HepG2 (cell line): Measurements from ENCODE around the gene KLF11. TPM values are rescaled to one million over a fixed set of nuclear protein-coding genes. Genes with fewer than 3 reads are reported as not detected.

ENCODE experiments used
- ATAC-seq: fragments of 200-7000 bp; cut with Tn5 transposase; 3 replicates; pipeline ENCODE4 v1.9.1; 2020; ENCODE audit warnings: mild to moderate bottlenecking, moderate library complexity
- BruUV-seq: library from RNA; stranded (reverse); fragments of 400-500 nt; replicated peaks from 2 replicates; lab custom pipeline; 2021; lab: Mats Ljungman, UMichigan
- CTCF ChIA-PET: fragments of 300-600 bp; formaldehyde crosslinking; extraction: SDS; loops from one replicate; lab custom pipeline; 2021; ENCODE audit warnings: low total read pairs, inconsistent platforms, low intra/inter-chr PET ratio; lab: Yijun Ruan, JAX
- POLR2A ChIA-PET: fragments of 350-600 bp; sonication (Branson Sonifier 250); formaldehyde crosslinking; loops from one replicate; lab custom pipeline; 2020; ENCODE audit warnings: antibody characterized with exemption, inconsistent platforms; lab: Yijun Ruan, JAX
- DNase-seq: peaks from one replicate; pipeline ENCODE4 v3.0.0-alpha.2; 2015; ENCODE audit warnings: low spot score
- FAIRE-seq: peaks from 3 replicates; lab custom pipeline; 2011; peaks lifted over from hg19 to GRCh38; lab: Jason Lieb, UNC
- H2AFZ ChIP-seq: one replicate; pipeline ENCODE4 v1.6.1; 2011; ENCODE audit warnings: low read length, inconsistent platforms
- H3K27ac ChIP-seq: fragments of 300-600 bp; 3 replicates; pipeline ENCODE4 v1.8.0; 2011; ENCODE audit warnings: mixed run types, mild to moderate bottlenecking, mixed read lengths, low read length, inconsistent platforms; ENCODE audit not compliant: insufficient read depth; ENCODE audit errors: extremely low read length
- H3K27me3 ChIP-seq, 2 experiments: fragments of 200-600 bp in 1 of 2; 2 replicates in 1 of 2; 3 replicates in 1 of 2; pipeline versions ENCODE4 v1.6.0 to v1.8.0; 2011; ENCODE audit warnings: low read length in 2 of 2, mild to moderate bottlenecking in 2 of 2, moderate library complexity in 2 of 2, inconsistent platforms in 1 of 2; ENCODE audit not compliant: insufficient read depth in 2 of 2, control insufficient read depth in 1 of 2
- H3K36me3 ChIP-seq, 2 experiments: fragments of 200-600 bp in 1 of 2; replicated peaks in 1 of 2; 2 replicates in 1 of 2; 3 replicates in 1 of 2; pipeline versions ENCODE4 v1.5.1 to v1.8.0; 2011; ENCODE audit warnings: low read length in 2 of 2, inconsistent platforms in 1 of 2; ENCODE audit not compliant: insufficient read depth in 2 of 2, control insufficient read depth in 1 of 2
- H3K4me1 ChIP-seq: 2 replicates; pipeline ENCODE4 v1.5.1; 2012; ENCODE audit warnings: low read length, inconsistent platforms; ENCODE audit not compliant: insufficient read depth
- H3K4me2 ChIP-seq: 2 replicates; pipeline ENCODE4 v1.6.0; 2011; ENCODE audit warnings: low read depth, low read length, inconsistent platforms
- H3K4me3 ChIP-seq, 3 experiments: fragments of 200-600 bp in 1 of 3; sonication (generic), shearing (Covaris generic) in 1 of 3; replicated peaks in 1 of 3; 2 replicates each; pipeline ENCODE4 v1.5.1; 2011 to 2016; ENCODE audit warnings: low read length in 3 of 3, inconsistent platforms in 2 of 3, low read depth in 2 of 3, mild to moderate bottlenecking in 2 of 3, control low read depth in 1 of 3, mixed read lengths in 1 of 3; ENCODE audit not compliant: insufficient read depth in 1 of 3
- H3K79me2 ChIP-seq: one replicate; pipeline ENCODE4 v1.6.1; 2011; ENCODE audit warnings: low read length, inconsistent platforms; ENCODE audit not compliant: insufficient read depth
- H3K9ac ChIP-seq: 2 replicates; pipeline ENCODE4 v1.6.0; 2011; ENCODE audit warnings: mild to moderate bottlenecking, low read depth, low read length, inconsistent platforms; ENCODE audit not compliant: insufficient read depth
- H3K9me3 ChIP-seq: 2 replicates; pipeline ENCODE4 v1.5.1; 2012; ENCODE audit warnings: mild to moderate bottlenecking, low read length
- H4K20me1 ChIP-seq: 2 replicates; pipeline ENCODE4 v1.6.0; 2011; ENCODE audit warnings: inconsistent platforms, mild to moderate bottlenecking, low read length, moderate library complexity; ENCODE audit not compliant: insufficient read depth
- CBFB ChIP-seq: sonication (generic); formaldehyde crosslinking; IDR thresholded peaks from 2 replicates; pipeline ENCODE4 v1.4.0; 2020; ENCODE audit warnings: missing genetic modification reagents
- CCDC6 ChIP-seq: sonication (generic); formaldehyde crosslinking; IDR thresholded peaks from 2 replicates; pipeline ENCODE4 v1.8.1; 2022; ENCODE audit warnings: mild to moderate bottlenecking, missing genetic modification reagents, moderate library complexity
- HNRNPUL1 ChIP-seq: fragments of 200-400 bp; formaldehyde crosslinking; IDR thresholded peaks from 2 replicates; pipeline ENCODE4 v1.6.1; 2017; ENCODE audit warnings: low read depth, mild to moderate bottlenecking, low read length, moderate library complexity
- HOXA9 ChIP-seq: sonication (generic); formaldehyde crosslinking; IDR thresholded peaks from 2 replicates; pipeline ENCODE4 v1.8.1; 2022; ENCODE audit warnings: missing genetic modification reagents, mild to moderate bottlenecking, moderate library complexity, borderline replicate concordance
- KDM4B ChIP-seq: sonication (generic); formaldehyde crosslinking; IDR thresholded peaks from 2 replicates; pipeline ENCODE4 v1.4.0; 2020; ENCODE audit warnings: missing genetic modification reagents
- MATR3 ChIP-seq: sonication (generic); formaldehyde crosslinking; IDR thresholded peaks from 2 replicates; pipeline ENCODE4 v1.4.0; 2020; ENCODE audit warnings: missing genetic modification reagents
- RBM22 ChIP-seq: fragments of 200-400 bp; formaldehyde crosslinking; optimal IDR thresholded peaks from 2 replicates; pipeline ENCODE3; 2017; ENCODE audit warnings: mild to moderate bottlenecking, low read length, moderate library complexity
- SMC3 ChIP-seq: IDR thresholded peaks from 2 replicates; pipeline ENCODE4 v1.6.1; 2011; ENCODE audit warnings: low read length, improper control_type of control experiment
- SNAPC2 ChIP-seq: sonication (generic); formaldehyde crosslinking; IDR thresholded peaks from 2 replicates; pipeline ENCODE4 v1.8.1; 2022; ENCODE audit warnings: mild to moderate bottlenecking, missing genetic modification reagents
- SOX5 ChIP-seq: IDR thresholded peaks from 2 replicates; pipeline ENCODE4 v1.6.1; 2016; ENCODE audit warnings: borderline replicate concordance
- ZNF550 ChIP-seq: sonication (generic); formaldehyde crosslinking; IDR thresholded peaks from 2 replicates; pipeline ENCODE4 v1.4.0; 2020; ENCODE audit warnings: mild to moderate bottlenecking, missing genetic modification reagents, borderline replicate concordance
- ZNF7 ChIP-seq: IDR thresholded peaks from 2 replicates; pipeline ENCODE4 v1.6.1; 2016; ENCODE audit warnings: missing biosample characterization, missing genetic modification reagents
- ZNF776 ChIP-seq: sonication (generic); formaldehyde crosslinking; IDR thresholded peaks from 2 replicates; pipeline ENCODE4 v1.4.0; 2020; ENCODE audit warnings: mild to moderate bottlenecking, missing genetic modification reagents
- ZNF777 ChIP-seq: sonication (generic); formaldehyde crosslinking; IDR thresholded peaks from 2 replicates; pipeline ENCODE4 v1.4.0; 2020; ENCODE audit warnings: missing genetic modification reagents
- ZUFSP ChIP-seq: sonication (generic); formaldehyde crosslinking; IDR thresholded peaks from 2 replicates; pipeline ENCODE4 v1.9.0; 2021; ENCODE audit warnings: missing genetic modification reagents, mild to moderate bottlenecking, borderline replicate concordance
- WGBS: methylation state at CpG from one replicate; pipeline ENCODE4 v1.1.6; 2017; ENCODE audit warnings: low lambda C conversion rate; 5-methylcytosine and 5-hydroxymethylcytosine counted together
- in situ Hi-C: cut with HindIII; loops from 2 replicates; pipeline ENCODE4 v1.10.0; 2017; ENCODE audit warnings: low pct_unique_long_range_greater_than_20kb; ENCODE audit not compliant: extremely low pct_ligation_motif_present
- intact Hi-C: fragments of 100-400 bp; cut with micrococcal nuclease; formaldehyde crosslinking; loops from one replicate; pipeline ENCODE4 v1.10.0; 2022; ENCODE audit not compliant: unreplicated experiment
- polyA plus RNA-seq, 8 experiments: library from polyadenylated mRNA; depleted of rRNA in 3 of 8; stranded (reverse) in 7 of 8; unstranded in 1 of 8; fragments of >200 nt; fragmentation: Illumina TruSeq in 4 of 8; extraction: Trizol in 4 of 8; gene quantifications; 2 replicates each; pipeline versions ENCODE4 v1.2.1 to v1.2.3, GENCODE V29; 2011 to 2016; ENCODE audit warnings: low read depth in 4 of 8, missing spikeins in 1 of 8, mixed read lengths in 1 of 8; ENCODE audit not compliant: insufficient read depth in 1 of 8
- total RNA-seq, 5 experiments: library from RNA; depleted of rRNA; stranded (reverse); fragments of >200 nt; fragmentation: Illumina TruSeq; extraction: Trizol; gene quantifications; 2 replicates each; pipeline ENCODE4 v1.2.3, GENCODE V29; 2016; ENCODE audit warnings: low read depth in 1 of 5
- TF ChIP-seq, protein P1 (sequence below): sonication (generic); formaldehyde crosslinking; IDR thresholded peaks from 2 replicates; pipeline ENCODE4 v1.4.0; 2020; ENCODE audit warnings: missing genetic modification reagents, borderline replicate concordance
- TF ChIP-seq, protein P2 (sequence below): sonication (generic); formaldehyde crosslinking; IDR thresholded peaks from 2 replicates; pipeline ENCODE4 v1.5.1; 2020; ENCODE audit warnings: mild to moderate bottlenecking, moderate library complexity, missing genetic modification reagents

The KLF11 gene
- total and polyA plus RNA-seq, 2 of the 13 experiments (the other 11 are each of a cell fraction or from before 2014, with no cell fraction given) = 2.5 to 11.8 TPM

GRCh38 chr2:9995059-9995458 lies 48.3 kb upstream of the KLF11 start (continued):
- TF ChIP-seq HOXA9 (CRISPR knock-in tag) = no peak
- no peak for TF ChIP-seq ZNF776 (CRISPR knock-in tag)
- TF ChIP-seq KDM4B (CRISPR knock-in tag) = no peak
- TF ChIP-seq HNRNPUL1 = no peak
- no peak for TF ChIP-seq SOX5 (CRISPR knock-in tag)
- no peak for TF ChIP-seq SMC3
- TF ChIP-seq CCDC6 (CRISPR knock-in tag) = no peak

DNA sequence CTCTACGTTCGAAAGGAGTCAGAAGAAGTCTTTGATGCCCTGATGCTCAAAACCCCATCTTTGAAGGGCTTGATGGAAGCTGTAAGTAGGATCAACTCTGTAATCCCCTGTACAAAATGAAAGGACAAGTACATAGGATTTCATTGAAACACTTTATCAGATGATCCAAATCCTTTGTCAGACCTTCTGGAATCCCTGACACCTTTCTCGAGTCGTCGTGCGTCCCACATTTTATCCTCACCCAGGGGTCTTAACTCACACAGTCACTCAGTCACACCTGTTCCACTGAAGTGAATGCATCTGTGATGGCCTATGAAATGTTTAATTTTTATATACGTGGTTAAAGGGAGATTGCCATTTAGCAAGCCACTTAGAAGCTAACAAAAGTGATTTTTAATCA lies 47.0 kb upstream of the KLF11 start:
- Histone ChIP-seq H4K20me1 (no peaks in the 10 kb centered on the region), H3K4me3 (no peak overlapping the region), H3K79me2 (no peaks in the 10 kb centered on the region), H3K36me3 (peaks cover 18 to 79% of the 10 kb centered on the region in 2 experiments), H3K9me3 (no peaks in the 10 kb centered on the region), H3K4me1 (no peaks in the 10 kb centered on the region), H3K9ac (no peak overlapping the region), H3K27ac (no peak overlapping the region), H2AFZ (no peak overlapping the region), H3K4me2 (no peak overlapping the region), H3K27me3 (no peaks in the 10 kb centered on the region)
- ChIA-PET CTCF (no interaction called here), POLR2A (no interaction called here)
- DNase-seq (no peak), ATAC-seq (no peak), FAIRE-seq (no peak)
- intact Hi-C loops (no loop called here), in situ Hi-C loops (no loop called here)
- WGBS = over 99% methylated on average over 7 of the region's 7 CpGs
- BruUV-seq = TSS peak; percentile 24
- TF ChIP-seq, protein P1, sequence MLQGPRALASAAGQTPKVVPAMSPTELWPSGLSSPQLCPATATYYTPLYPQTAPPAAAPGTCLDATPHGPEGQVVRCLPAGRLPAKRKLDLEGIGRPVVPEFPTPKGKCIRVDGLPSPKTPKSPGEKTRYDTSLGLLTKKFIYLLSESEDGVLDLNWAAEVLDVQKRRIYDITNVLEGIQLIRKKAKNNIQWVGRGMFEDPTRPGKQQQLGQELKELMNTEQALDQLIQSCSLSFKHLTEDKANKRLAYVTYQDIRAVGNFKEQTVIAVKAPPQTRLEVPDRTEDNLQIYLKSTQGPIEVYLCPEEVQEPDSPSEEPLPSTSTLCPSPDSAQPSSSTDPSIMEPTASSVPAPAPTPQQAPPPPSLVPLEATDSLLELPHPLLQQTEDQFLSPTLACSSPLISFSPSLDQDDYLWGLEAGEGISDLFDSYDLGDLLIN = no peak
- TF ChIP-seq, protein P2, sequence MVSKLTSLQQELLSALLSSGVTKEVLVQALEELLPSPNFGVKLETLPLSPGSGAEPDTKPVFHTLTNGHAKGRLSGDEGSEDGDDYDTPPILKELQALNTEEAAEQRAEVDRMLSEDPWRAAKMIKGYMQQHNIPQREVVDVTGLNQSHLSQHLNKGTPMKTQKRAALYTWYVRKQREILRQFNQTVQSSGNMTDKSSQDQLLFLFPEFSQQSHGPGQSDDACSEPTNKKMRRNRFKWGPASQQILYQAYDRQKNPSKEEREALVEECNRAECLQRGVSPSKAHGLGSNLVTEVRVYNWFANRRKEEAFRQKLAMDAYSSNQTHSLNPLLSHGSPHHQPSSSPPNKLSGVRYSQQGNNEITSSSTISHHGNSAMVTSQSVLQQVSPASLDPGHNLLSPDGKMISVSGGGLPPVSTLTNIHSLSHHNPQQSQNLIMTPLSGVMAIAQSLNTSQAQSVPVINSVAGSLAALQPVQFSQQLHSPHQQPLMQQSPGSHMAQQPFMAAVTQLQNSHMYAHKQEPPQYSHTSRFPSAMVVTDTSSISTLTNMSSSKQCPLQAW (CRISPR knock-in tag) = no peak
- TF ChIP-seq ZNF777 = no peak
- no peak for TF ChIP-seq MATR3 (CRISPR knock-in tag)
- no peak for TF ChIP-seq ZNF7
- no peak for TF ChIP-seq SNAPC2 (CRISPR knock-in tag)
- TF ChIP-seq RBM22 = no peak
- TF ChIP-seq ZUFSP = no peak
- no peak for TF ChIP-seq CBFB
- TF ChIP-seq ZNF550 (CRISPR knock-in tag) = no peak
